HCT116 (cell line): ENCODE data around the gene VWF. TPM values are rescaled to one million over a fixed set of nuclear protein-coding genes. Genes with fewer than 3 reads are reported as not detected.

ENCODE experiments used
- ATAC-seq: fragments of 200-7000 bp; cut with Tn5 transposase; 2 replicates; pipeline ENCODE4 v1.9.1; 2020; ENCODE audit warnings: mild to moderate bottlenecking, moderate library complexity
- BruUV-seq: library from RNA; stranded (reverse); fragments of 400-500 nt; replicated peaks from 2 replicates; lab custom pipeline; 2021; lab: Mats Ljungman, UMichigan
- CTCF ChIA-PET: fragments of 300-600 bp; sonication (Branson Sonifier 250); formaldehyde crosslinking; loops from one replicate; lab custom pipeline; 2021; ENCODE audit warnings: antibody characterized with exemption; lab: Charles Lee
- POLR2A ChIA-PET: fragments of 300-600, 350-600 bp; sonication (Branson Sonifier 250); formaldehyde crosslinking; loops from one replicate; lab custom pipeline; 2021; ENCODE audit warnings: antibody characterized with exemption; lab: Charles Lee
- RAD21 ChIA-PET, 2 experiments: fragments of 300-600 bp; sonication (Branson Sonifier 250); formaldehyde crosslinking; loops; one replicate each; lab custom pipeline; 2023; ENCODE audit warnings: low total read pairs in 2 of 2; ENCODE audit not compliant: uncharacterized antibody in 2 of 2, unreplicated experiment in 2 of 2, low non-redundant PET in 1 of 2; lab: Charles Lee
- DNase-seq: peaks from one replicate; pipeline ENCODE4 v3.0.0-alpha.2; 2010; ENCODE audit warnings: low read depth, low spot score
- H2AFZ ChIP-seq: fragments of 200-600 bp; shearing (Covaris generic), sonication (generic); 2 replicates; pipeline ENCODE4 v1.6.1; 2017; ENCODE audit warnings: low read depth, mixed run types, mixed read lengths, antibody characterized with exemption, low read length; ENCODE audit not compliant: poor library complexity, severe bottlenecking
- H3K27ac ChIP-seq: 2 replicates; pipeline ENCODE4 v1.5.1; 2012; ENCODE audit warnings: low read depth, low read length
- H3K27me3 ChIP-seq: fragments of 200-600 bp; sonication (generic); 2 replicates; pipeline ENCODE4 v1.6.1; 2016; ENCODE audit warnings: mixed run types, low read length, mixed read lengths; ENCODE audit not compliant: insufficient read depth
- H3K36me3 ChIP-seq, 2 experiments: fragments of 200-500 bp in 1 of 2; fragments of 200-600 bp in 1 of 2; sonication (Bioruptor generic) in 1 of 2; sonication (generic) in 1 of 2; 2 replicates each; pipeline versions ENCODE4 v1.5.1 to v1.6.1; 2014 to 2016; ENCODE audit warnings: low read length in 2 of 2, inconsistent platforms in 1 of 2, mixed read lengths in 1 of 2, mixed run types in 1 of 2; ENCODE audit not compliant: insufficient read depth in 2 of 2, control insufficient read depth in 1 of 2
- H3K4me1 ChIP-seq, 2 experiments: fragments of 200-600 bp in 1 of 2; sonication (generic) in 1 of 2; 2 replicates each; pipeline versions ENCODE4 v1.5.1 to v1.6.1; 2012 to 2017; ENCODE audit warnings: low read length in 2 of 2, inconsistent platforms in 1 of 2, mild to moderate bottlenecking in 1 of 2, mixed read lengths in 1 of 2, mixed run types in 1 of 2, moderate library complexity in 1 of 2; ENCODE audit not compliant: insufficient read depth in 2 of 2, control insufficient read depth in 1 of 2
- H3K4me2 ChIP-seq: fragments of 200-600 bp; sonication (generic); 2 replicates; pipeline ENCODE4 v1.6.1; 2017; ENCODE audit warnings: mixed run types, low read length, mixed read lengths
- H3K4me3 ChIP-seq, 2 experiments: fragments of 200-600 bp in 1 of 2; sonication (generic) in 1 of 2; replicated peaks in 1 of 2; 2 replicates each; pipeline ENCODE4 v1.5.1; 2011 to 2016; ENCODE audit warnings: low read length in 2 of 2, control low read depth in 1 of 2, low read depth in 1 of 2, mild to moderate bottlenecking in 1 of 2, mixed read lengths in 1 of 2, mixed run types in 1 of 2
- H3K79me2 ChIP-seq: fragments of 200-600 bp; sonication (generic); 2 replicates; pipeline ENCODE4 v1.6.1; 2017; ENCODE audit warnings: mild to moderate bottlenecking, mixed run types, low read length, moderate library complexity, mixed read lengths; ENCODE audit not compliant: insufficient read depth
- H3K9ac ChIP-seq: fragments of 200-600 bp; sonication (generic); 2 replicates; pipeline ENCODE4 v1.6.1; 2016; ENCODE audit warnings: low read length, mixed read lengths
- H3K9me2 ChIP-seq: fragments of 200-600 bp; sonication (generic), shearing (Covaris generic); 2 replicates; pipeline ENCODE4 v1.6.1; 2017; ENCODE audit warnings: mixed run types, mild to moderate bottlenecking, moderate library complexity; ENCODE audit not compliant: insufficient read depth
- H3K9me3 ChIP-seq, 2 experiments: fragments of 200-500 bp in 1 of 2; fragments of 200-600 bp in 1 of 2; sonication (Bioruptor generic) in 1 of 2; sonication (generic) in 1 of 2; 2 replicates each; pipeline ENCODE4 v1.6.1; 2014 to 2017; ENCODE audit warnings: low read length in 2 of 2, mixed read lengths in 2 of 2, inconsistent platforms in 1 of 2, low read depth in 1 of 2, mild to moderate bottlenecking in 1 of 2, mixed run types in 1 of 2, moderate library complexity in 1 of 2; ENCODE audit not compliant: control insufficient read depth in 1 of 2, insufficient read depth in 1 of 2
- H4K20me1 ChIP-seq: fragments of 200-600 bp; sonication (generic), shearing (Covaris generic); 2 replicates; pipeline ENCODE4 v1.6.1; 2017; ENCODE audit warnings: mixed run types, mild to moderate bottlenecking, moderate library complexity; ENCODE audit not compliant: insufficient read depth
- CBX3 ChIP-seq: IDR thresholded peaks from 2 replicates; pipeline ENCODE4 v1.6.1; 2012; ENCODE audit warnings: low read depth
- CEBPB ChIP-seq: IDR thresholded peaks from 2 replicates; pipeline ENCODE4 v1.6.1; 2012; ENCODE audit warnings: low read depth
- EGR1 ChIP-seq: IDR thresholded peaks from 2 replicates; pipeline ENCODE4 v1.6.1; 2012; ENCODE audit warnings: low read depth
- ELF1 ChIP-seq: IDR thresholded peaks from 2 replicates; pipeline ENCODE4 v1.6.1; 2012; ENCODE audit warnings: low read depth, borderline replicate concordance
- EZH2phosphoT487 ChIP-seq: fragments of 200-600 bp; IDR thresholded peaks from 2 replicates; pipeline ENCODE4 v1.6.1; 2018; ENCODE audit warnings: antibody characterized with exemption, borderline replicate concordance
- FOSL1 ChIP-seq: IDR thresholded peaks from 2 replicates; pipeline ENCODE4 v1.6.1; 2012; ENCODE audit warnings: low read depth
- JUND ChIP-seq: IDR thresholded peaks from 2 replicates; pipeline ENCODE4 v1.6.1; 2012
- POLR2A ChIP-seq: IDR thresholded peaks from 2 replicates; pipeline ENCODE4 v1.7.0; 2011; ENCODE audit warnings: borderline replicate concordance; ENCODE audit not compliant: insufficient read depth, insufficient read length; ENCODE audit errors: extremely low read depth
- POLR2AphosphoS5 ChIP-seq: IDR thresholded peaks from 2 replicates; pipeline ENCODE4 v1.6.1; 2011; ENCODE audit warnings: mild to moderate bottlenecking, low read depth, low read length, moderate library complexity
- RAD21 ChIP-seq: IDR thresholded peaks from 2 replicates; pipeline ENCODE4 v1.6.1; 2012; ENCODE audit warnings: low read depth, mild to moderate bottlenecking
- SIN3A ChIP-seq: IDR thresholded peaks from 2 replicates; pipeline ENCODE4 v1.6.1; 2012; ENCODE audit warnings: low read depth
- SP1 ChIP-seq: IDR thresholded peaks from 2 replicates; pipeline ENCODE4 v1.6.1; 2012; ENCODE audit warnings: low read depth
- SRF ChIP-seq: IDR thresholded peaks from 2 replicates; pipeline ENCODE4 v1.6.1; 2012; ENCODE audit warnings: low read depth
- YY1 ChIP-seq: IDR thresholded peaks from 2 replicates; pipeline ENCODE4 v1.6.1; 2011; ENCODE audit warnings: low read length, low read depth, moderate library complexity, mild to moderate bottlenecking; ENCODE audit not compliant: insufficient replicate concordance; ENCODE audit errors: extremely low read depth
- ZFX ChIP-seq: fragments of 450-650 bp; IDR thresholded peaks from 2 replicates; pipeline ENCODE4 v1.6.1; 2017
- ZNF274 ChIP-seq: fragments of 200-500 bp; sonication (Bioruptor generic); IDR thresholded peaks from 2 replicates; pipeline ENCODE4 v1.6.1; 2014; ENCODE audit warnings: mild to moderate bottlenecking, low read depth, low read length, inconsistent platforms
- intact Hi-C: fragments of 100-400 bp; cut with micrococcal nuclease; formaldehyde crosslinking; loops from 2 replicates; pipeline ENCODE4 v1.10.0; 2022
- total RNA-seq: library from RNA; stranded (reverse); gene quantifications from one replicate; pipeline ENCODE4 v1.2.1, GENCODE V29; 2021; ENCODE audit not compliant: unreplicated experiment
- TF ChIP-seq, protein P1 (sequence below): IDR thresholded peaks from 2 replicates; pipeline ENCODE4 v1.6.1; 2012
- TF ChIP-seq, protein P2 (sequence below): IDR thresholded peaks from 2 replicates; pipeline ENCODE4 v1.6.1; 2012; ENCODE audit warnings: low read depth
- TF ChIP-seq, protein P3 (sequence below): IDR thresholded peaks from 2 replicates; pipeline ENCODE4 v1.6.1; 2012

The VWF gene
- total RNA-seq, 1 experiment from 2014 or later = 0.57 TPM

DNA sequence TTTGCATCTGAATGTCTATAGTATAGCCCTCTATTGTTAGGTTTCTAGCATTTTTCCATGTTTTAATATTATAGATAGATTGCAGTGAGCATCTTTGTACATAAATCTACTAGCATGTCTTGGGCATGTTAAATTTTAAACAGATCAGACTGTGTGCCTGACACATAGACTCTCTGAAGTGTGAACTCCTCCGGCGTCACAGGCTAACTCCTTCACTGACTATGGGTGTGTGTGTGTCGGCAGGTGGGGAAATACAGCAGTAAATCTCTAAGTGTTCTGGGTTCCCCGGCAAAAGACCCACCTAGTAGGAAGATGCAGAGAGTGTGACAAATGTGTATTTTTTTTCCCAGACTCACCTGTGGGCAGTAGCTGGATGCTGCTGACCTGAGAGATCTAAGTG lies 2.3 kb downstream of the VWF start:
- no peak overlapping the region for H3K4me3 ChIP-seq
- H3K9ac ChIP-seq = no peak overlapping the region
- H3K4me1 ChIP-seq = peaks cover 0 to 2% of the 10 kb centered on the region in 2 experiments; a peak in 2 of 4 replicates
- no peaks in the 10 kb centered on the region for H3K36me3 ChIP-seq
- no peaks in the 10 kb centered on the region for H3K9me3 ChIP-seq
- H4K20me1 ChIP-seq = no peaks in the 10 kb centered on the region
- ChIA-PET POLR2A (no interaction called here), RAD21 (no interaction called here), CTCF (no interaction called here)
- H3K79me2 ChIP-seq = no peaks in the 10 kb centered on the region
- no peak overlapping the region for H2AFZ ChIP-seq
- no peak for DNase-seq
- no peaks in the 10 kb centered on the region for H3K9me2 ChIP-seq
- no peak overlapping the region for H3K27ac ChIP-seq
- ATAC-seq = no peak
- BruUV-seq = no TSS peak
- H3K27me3 ChIP-seq = no peaks in the 10 kb centered on the region
- TF ChIP-seq RAD21 (no peak), EGR1 (no peak), POLR2A (no peak), EZH2phosphoT487 (no peak), SP1 (no peak)
- TF ChIP-seq, protein P1, sequence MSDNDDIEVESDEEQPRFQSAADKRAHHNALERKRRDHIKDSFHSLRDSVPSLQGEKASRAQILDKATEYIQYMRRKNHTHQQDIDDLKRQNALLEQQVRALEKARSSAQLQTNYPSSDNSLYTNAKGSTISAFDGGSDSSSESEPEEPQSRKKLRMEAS = no peak
- intact Hi-C loops = no loop called here
- no peak overlapping the region for H3K4me2 ChIP-seq

DNA sequence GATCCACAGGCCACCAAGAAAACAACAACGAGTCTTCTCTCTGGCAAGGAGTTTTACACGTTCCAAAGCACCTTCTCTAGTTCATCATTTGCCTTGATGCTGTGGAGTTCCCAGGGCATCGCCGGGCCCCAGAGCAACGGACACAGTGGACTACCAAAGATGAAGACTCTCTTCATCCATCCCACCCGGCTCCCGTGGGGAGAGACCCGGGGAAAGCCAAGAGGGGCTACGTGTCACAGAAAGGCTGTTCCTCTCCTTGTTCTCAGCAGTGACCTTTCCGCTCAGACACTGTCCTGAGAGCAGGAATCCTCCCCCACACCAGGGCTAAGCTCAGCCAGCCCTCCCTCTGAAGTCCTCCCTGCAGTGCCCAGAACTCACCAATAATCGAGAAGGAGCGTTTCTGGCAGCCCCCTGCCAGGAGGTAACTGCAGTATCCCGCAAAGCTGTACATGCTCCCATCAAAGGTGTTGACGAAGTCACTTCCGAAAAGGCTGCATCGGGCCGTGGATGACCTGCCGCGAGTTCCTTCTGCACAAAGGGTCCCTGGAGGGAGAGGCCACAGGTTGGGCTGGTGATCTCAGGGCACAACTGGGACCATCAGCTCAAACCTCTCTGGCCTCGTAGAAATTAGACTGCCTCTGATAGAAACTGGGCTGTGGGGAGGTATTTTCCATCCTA lies 3.5 kb downstream of the VWF start:
- Histone ChIP-seq H3K9me2 (no peaks in the 10 kb centered on the region), H2AFZ (no peak overlapping the region), H3K4me1 (peaks cover 6 to 14% of the 10 kb centered on the region in 2 experiments; a peak in 3 of 4 replicates), H4K20me1 (no peaks in the 10 kb centered on the region), H3K27ac (no peak overlapping the region), H3K9ac (no peak overlapping the region), H3K27me3 (no peaks in the 10 kb centered on the region), H3K4me2 (no peak overlapping the region), H3K9me3 (no peaks in the 10 kb centered on the region), H3K4me3 (no peak overlapping the region), H3K36me3 (no peaks in the 10 kb centered on the region), H3K79me2 (no peaks in the 10 kb centered on the region)
- RAD21 ChIA-PET = no interaction called here
- no TSS peak for BruUV-seq
- CTCF ChIA-PET = no interaction called here
- ATAC-seq (no peak), DNase-seq (no peak)
- POLR2A ChIA-PET = no interaction called here
- intact Hi-C loops = no loop called here
- no peak for TF ChIP-seq SP1
- TF ChIP-seq, protein P2, sequence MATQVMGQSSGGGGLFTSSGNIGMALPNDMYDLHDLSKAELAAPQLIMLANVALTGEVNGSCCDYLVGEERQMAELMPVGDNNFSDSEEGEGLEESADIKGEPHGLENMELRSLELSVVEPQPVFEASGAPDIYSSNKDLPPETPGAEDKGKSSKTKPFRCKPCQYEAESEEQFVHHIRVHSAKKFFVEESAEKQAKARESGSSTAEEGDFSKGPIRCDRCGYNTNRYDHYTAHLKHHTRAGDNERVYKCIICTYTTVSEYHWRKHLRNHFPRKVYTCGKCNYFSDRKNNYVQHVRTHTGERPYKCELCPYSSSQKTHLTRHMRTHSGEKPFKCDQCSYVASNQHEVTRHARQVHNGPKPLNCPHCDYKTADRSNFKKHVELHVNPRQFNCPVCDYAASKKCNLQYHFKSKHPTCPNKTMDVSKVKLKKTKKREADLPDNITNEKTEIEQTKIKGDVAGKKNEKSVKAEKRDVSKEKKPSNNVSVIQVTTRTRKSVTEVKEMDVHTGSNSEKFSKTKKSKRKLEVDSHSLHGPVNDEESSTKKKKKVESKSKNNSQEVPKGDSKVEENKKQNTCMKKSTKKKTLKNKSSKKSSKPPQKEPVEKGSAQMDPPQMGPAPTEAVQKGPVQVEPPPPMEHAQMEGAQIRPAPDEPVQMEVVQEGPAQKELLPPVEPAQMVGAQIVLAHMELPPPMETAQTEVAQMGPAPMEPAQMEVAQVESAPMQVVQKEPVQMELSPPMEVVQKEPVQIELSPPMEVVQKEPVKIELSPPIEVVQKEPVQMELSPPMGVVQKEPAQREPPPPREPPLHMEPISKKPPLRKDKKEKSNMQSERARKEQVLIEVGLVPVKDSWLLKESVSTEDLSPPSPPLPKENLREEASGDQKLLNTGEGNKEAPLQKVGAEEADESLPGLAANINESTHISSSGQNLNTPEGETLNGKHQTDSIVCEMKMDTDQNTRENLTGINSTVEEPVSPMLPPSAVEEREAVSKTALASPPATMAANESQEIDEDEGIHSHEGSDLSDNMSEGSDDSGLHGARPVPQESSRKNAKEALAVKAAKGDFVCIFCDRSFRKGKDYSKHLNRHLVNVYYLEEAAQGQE = no peak
- no peak for TF ChIP-seq EGR1
- no peak for TF ChIP-seq CEBPB
- TF ChIP-seq SRF = no peak
- no peak for TF ChIP-seq POLR2AphosphoS5
- no peak for TF ChIP-seq FOSL1
- TF ChIP-seq RAD21 = no peak
- TF ChIP-seq, protein P1 = no peak
- TF ChIP-seq ELF1 = no peak
- TF ChIP-seq ZFX = no peak
- TF ChIP-seq ZNF274 = no peak
- no peak for TF ChIP-seq YY1
- no peak for TF ChIP-seq POLR2A
- TF ChIP-seq SIN3A = no peak
- TF ChIP-seq JUND = no peak
- TF ChIP-seq, protein P3, sequence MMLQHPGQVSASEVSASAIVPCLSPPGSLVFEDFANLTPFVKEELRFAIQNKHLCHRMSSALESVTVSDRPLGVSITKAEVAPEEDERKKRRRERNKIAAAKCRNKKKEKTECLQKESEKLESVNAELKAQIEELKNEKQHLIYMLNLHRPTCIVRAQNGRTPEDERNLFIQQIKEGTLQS = no peak
- TF ChIP-seq CBX3 = no peak
